HG03045 (cell line): ENCODE results near the gene SUSD6.
"Not testable (repeated sequence)": the region's sequence is repeated elsewhere in the genome, so short reads cannot be mapped to it uniquely, and the experiment has no call there.

Experiments used
- ATAC-seq: cut with Tn5 transposase; IDR thresholded peaks from one replicate; pipeline ENCODE4 v1.9.1; 2021; ENCODE audit warnings: mild to moderate bottlenecking, moderate library complexity; ENCODE audit not compliant: unreplicated experiment

Gene SUSD6

GRCh38 chr14:69591317-69591716 lies 20.1 kb upstream of the SUSD6 start:
- no peak for ATAC-seq

GRCh38 chr14:69593018-69593677 lies 18.2 kb upstream of the SUSD6 start:
- ATAC-seq = no peak

- no peak for ATAC-seq
These were observed 16.6 kb upstream of the SUSD6 start for GRCh38 chr14:69594846-69595245.

DNA sequence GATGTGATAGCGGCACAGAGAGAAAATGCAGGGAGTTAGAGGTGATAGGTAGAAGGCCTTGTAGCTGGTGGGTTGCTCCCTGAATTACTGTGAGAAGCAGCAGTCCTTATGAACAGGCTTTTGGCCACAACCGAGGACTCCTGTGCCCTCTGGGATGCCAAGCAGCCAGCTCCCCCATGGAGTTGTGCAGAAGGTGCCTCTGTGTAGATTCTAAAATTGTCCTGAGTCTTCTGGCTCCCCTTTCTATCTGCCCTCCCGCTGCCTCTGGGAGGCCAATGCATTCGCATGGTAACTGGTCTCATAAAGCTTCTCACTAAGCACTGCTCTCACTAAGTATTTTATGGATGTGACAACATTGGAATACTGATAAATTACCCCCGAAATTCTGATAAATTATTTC lies 16.1 kb upstream of the SUSD6 start:
- ATAC-seq = no peak

GRCh38 chr14:69599431-69599830 lies 12.0 kb upstream of the SUSD6 start:
- ATAC-seq = not testable (repeated sequence)

DNA sequence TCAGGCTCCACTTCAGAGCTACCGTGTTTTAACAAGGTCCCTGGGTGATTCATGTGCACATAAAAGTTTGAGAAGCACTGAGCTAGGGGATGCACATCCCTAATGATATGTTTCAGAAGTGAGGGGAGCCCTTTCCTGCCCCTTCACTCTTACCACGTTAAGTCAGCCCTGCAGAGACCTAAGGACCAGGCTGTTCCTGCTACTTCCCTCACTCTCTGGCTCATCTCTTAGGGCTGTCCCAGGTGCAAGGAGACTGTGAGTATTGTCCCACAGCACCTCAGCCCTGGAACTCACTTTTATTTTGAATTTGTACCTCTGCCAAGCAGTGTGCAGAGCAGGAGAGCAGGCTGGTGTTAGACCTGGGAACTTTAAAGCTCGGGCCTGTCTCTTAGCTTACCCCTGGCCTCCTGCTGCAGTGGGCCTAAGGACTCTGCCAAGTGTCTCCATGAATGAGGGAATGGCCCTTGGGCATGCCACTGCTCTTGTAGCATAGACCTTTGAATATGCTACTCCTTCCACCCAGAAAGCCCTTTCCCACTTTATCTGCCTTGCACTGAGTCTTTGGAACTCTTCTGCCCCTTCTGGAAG lies 11.0 kb upstream of the SUSD6 start:
- ATAC-seq = no peak

- ATAC-seq = no peak
These were observed 5.7 kb upstream of the SUSD6 start for GRCh38 chr14:69605738-69606137.

GRCh38 chr14:69606258-69607184 lies 4.9 kb upstream of the SUSD6 start:
- no peak for ATAC-seq

DNA sequence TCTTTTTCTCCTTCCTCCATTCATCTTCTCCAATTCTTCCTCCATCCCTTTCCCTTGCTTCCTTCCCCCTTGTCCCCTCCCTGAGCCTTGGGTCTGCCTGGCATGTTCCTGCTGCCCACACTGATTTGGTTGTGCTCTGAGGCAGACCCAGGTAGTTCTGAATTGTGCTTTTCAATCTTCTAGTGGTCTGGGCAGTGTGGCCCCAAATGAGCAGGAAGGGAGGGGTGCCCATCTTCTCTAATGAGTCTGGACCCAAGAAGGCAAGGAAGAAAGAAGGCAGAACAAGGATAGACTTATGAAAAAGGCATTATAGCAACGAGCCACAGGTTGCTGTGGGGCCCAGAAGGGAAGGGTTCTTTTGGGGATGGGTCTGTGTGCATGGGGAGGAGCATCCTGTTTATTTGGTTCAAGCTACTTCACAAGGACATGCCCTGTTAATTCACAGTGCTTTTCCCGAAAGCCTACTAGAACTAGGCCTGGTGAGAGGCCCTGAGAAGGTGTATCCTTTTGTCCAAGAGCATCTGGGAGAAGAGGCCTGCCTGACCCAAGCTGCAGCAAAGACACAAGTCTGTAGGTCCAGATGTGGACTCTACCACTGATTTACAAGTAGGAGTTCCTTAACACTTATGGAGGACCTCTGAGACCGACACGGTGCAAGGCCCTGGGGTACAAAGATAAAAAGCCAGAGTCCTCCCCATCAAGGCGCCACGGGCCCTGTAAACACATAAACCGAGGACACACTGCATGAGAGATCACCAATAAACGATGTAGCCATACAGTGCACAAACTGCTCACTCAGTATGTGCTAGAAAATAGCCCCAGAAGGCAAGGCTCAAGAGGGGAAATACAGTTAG lies 1.1 kb upstream of the SUSD6 start:
- no peak for ATAC-seq

DNA sequence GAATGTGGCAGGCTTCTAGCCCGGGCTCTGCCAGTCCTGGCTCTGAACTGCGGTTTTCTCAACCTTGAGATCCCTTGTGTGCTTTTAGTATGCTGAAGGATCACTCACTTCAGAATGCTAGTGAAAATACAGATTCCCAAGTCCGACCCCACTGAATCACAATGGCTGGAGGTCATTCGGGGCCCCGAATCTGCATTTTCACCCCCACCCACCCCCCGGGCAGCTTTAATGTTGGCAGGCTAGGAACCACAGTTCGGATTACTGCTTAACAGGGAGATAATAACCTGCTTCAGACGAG lies 573 bp upstream of the SUSD6 start:
- no peak for ATAC-seq

- peak; percentile 16 for ATAC-seq
These were observed 802 bp downstream of the SUSD6 start for GRCh38 chr14:69612014-69612782.

GRCh38 chr14:69612783-69613130 lies 1.4 kb downstream of the SUSD6 start:
- ATAC-seq = no peak

- ATAC-seq = no peak
These were observed 2.1 kb downstream of the SUSD6 start for GRCh38 chr14:69613312-69614073.

DNA sequence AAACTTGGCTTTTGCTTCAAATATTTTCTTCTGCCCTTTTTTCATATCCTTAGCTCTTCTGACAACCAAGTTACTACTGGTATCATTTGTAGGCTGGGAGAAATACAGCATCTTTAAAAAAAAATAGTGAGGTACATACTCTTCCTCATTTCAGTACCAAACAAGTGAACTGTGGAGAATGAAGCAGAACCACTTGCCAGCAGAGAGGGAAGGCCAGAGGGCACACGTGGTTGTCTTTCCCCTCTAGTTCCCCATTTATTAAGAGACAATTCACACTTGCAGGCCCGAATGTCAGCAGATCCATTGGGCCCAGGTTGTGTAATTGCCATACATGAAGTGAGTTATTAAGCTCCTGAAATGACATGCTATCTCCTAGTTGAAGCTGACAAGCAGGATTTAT lies 3.2 kb downstream of the SUSD6 start:
- no peak for ATAC-seq

GRCh38 chr14:69615121-69615495 lies 3.7 kb downstream of the SUSD6 start:
- no peak for ATAC-seq

- ATAC-seq = peak; percentile 44
These were observed 4.4 kb downstream of the SUSD6 start for GRCh38 chr14:69615496-69616407.

- ATAC-seq = no peak
These were observed 5.0 kb downstream of the SUSD6 start for GRCh38 chr14:69616408-69616773.

DNA sequence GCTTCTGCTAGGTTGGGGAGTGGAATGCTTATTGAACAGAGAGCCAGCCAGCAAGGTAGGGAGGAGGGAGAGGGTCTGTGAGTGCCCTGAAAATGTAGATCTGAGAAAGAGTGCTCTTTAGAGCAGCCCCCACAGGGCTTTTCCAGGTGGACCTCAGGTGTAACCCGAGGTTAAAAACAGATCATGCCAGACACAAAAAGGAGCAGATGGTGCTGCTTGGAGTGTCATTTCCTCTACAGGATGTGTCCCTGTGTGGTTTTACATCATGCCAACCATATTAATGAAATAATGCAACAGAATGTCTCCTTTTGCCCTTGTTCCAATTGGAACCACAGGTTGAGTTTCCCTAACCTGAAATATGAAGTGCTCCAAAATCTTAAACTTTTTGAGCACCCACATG lies 6.4 kb downstream of the SUSD6 start:
- no peak for ATAC-seq

DNA sequence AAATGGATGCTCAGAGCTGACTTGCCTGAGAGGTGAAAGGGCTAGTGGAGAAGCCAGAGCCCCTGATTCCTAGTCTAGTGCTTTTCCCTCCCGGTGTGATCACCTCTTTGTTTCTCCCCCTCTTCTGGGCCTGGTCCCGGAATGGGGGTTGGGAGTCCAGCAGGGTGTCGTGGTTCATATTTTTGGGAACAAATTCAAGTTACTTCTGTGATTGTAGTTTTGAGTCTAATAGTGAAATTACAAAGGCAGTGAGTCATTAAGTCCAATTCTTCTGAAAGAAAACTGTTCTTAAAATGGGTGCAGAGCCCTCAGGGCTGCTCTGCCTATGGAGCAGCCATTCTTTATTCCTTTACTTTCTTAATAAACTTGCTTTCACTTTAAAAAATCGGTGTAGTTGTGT lies 7.6 kb downstream of the SUSD6 start:
- ATAC-seq = no peak
